KMS-11 (cell line): ENCODE results near the gene MUC15.

Experiments
- H2AFZ ChIP-seq: fragments of 200-600 bp; sonication (generic); 2 replicates; pipeline ENCODE4 v1.6.1; 2016; ENCODE audit warnings: antibody characterized with exemption, mixed run types, low read depth
- H3K27ac ChIP-seq: fragments of 200-600 bp; sonication (generic); 2 replicates; pipeline ENCODE4 v1.6.1; 2016; ENCODE audit warnings: mild to moderate bottlenecking, mixed run types
- H3K27me3 ChIP-seq: fragments of 200-600 bp; sonication (generic); 2 replicates; pipeline ENCODE4 v1.6.1; 2017; ENCODE audit warnings: mild to moderate bottlenecking, low read depth, mixed run types, moderate library complexity; ENCODE audit not compliant: insufficient read depth
- H3K36me3 ChIP-seq: fragments of 200-600 bp; sonication (generic); 2 replicates; pipeline ENCODE4 v1.6.1; 2017; ENCODE audit warnings: mild to moderate bottlenecking, mixed run types; ENCODE audit not compliant: insufficient read depth
- H3K4me1 ChIP-seq: fragments of 200-600 bp; sonication (generic); 2 replicates; pipeline ENCODE4 v1.6.1; 2016; ENCODE audit warnings: mild to moderate bottlenecking, low read depth, mixed run types; ENCODE audit not compliant: poor library complexity, severe bottlenecking
- H3K4me2 ChIP-seq: fragments of 200-600 bp; sonication (generic); 2 replicates; pipeline ENCODE4 v1.7.0; 2016; ENCODE audit warnings: mild to moderate bottlenecking, mixed run types
- H3K4me3 ChIP-seq: fragments of 200-600 bp; sonication (generic); IDR thresholded peaks from 2 replicates; pipeline ENCODE4 v1.6.1; 2017; ENCODE audit warnings: low read depth, low read length, mixed read lengths; ENCODE audit not compliant: insufficient read depth
- H3K79me2 ChIP-seq: fragments of 200-600 bp; sonication (generic); 2 replicates; pipeline ENCODE4 v1.6.1; 2016; ENCODE audit warnings: low read depth, mixed run types; ENCODE audit not compliant: insufficient read depth
- H3K9ac ChIP-seq: fragments of 200-600 bp; sonication (generic); 2 replicates; pipeline ENCODE4 v1.6.1; 2016; ENCODE audit warnings: mild to moderate bottlenecking, mixed run types
- H4K20me1 ChIP-seq: fragments of 200-600 bp; sonication (generic); 2 replicates; pipeline ENCODE4 v1.6.1; 2016; ENCODE audit warnings: mild to moderate bottlenecking, mixed run types; ENCODE audit not compliant: insufficient read depth
- TF ChIP-seq, protein P1 (sequence below): fragments of 200-600 bp; sonication (generic); conservative IDR thresholded peaks from 2 replicates; pipeline ENCODE4 v1.6.1; 2017; ENCODE audit warnings: low read depth, mild to moderate bottlenecking, antibody characterized with exemption, low read length, moderate library complexity, mixed read lengths

The MUC15 gene

DNA sequence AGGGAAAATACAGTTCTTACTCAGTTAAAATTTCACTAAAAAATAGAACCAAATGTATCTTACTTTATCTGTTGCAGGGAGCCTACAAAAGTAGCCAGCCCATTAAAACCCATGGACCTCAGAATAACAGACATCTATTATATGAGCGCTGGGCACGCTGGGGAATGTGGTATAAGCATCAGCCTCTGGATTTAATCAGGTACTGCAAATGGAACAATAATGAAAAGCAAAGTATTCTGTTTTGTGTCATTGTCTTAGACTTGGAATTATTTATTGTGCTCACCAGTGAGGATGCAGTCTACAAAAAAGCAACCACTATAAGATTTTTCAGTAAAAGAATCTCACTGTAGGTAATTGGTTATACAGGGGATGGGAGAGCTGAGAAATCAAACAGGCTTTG is 30.2 kb downstream of the MUC15 start:
- Histone ChIP-seq H3K4me1 (no peaks in the 10 kb centered on the region), H2AFZ (no peak overlapping the region), H3K36me3 (no peaks in the 10 kb centered on the region), H3K4me2 (no peak overlapping the region), H3K79me2 (no peaks in the 10 kb centered on the region), H3K4me3 (no peak overlapping the region), H3K9ac (no peak overlapping the region), H3K27ac (no peak overlapping the region), H3K27me3 (no peaks in the 10 kb centered on the region), H4K20me1 (no peaks in the 10 kb centered on the region)
- TF ChIP-seq, protein P1, sequence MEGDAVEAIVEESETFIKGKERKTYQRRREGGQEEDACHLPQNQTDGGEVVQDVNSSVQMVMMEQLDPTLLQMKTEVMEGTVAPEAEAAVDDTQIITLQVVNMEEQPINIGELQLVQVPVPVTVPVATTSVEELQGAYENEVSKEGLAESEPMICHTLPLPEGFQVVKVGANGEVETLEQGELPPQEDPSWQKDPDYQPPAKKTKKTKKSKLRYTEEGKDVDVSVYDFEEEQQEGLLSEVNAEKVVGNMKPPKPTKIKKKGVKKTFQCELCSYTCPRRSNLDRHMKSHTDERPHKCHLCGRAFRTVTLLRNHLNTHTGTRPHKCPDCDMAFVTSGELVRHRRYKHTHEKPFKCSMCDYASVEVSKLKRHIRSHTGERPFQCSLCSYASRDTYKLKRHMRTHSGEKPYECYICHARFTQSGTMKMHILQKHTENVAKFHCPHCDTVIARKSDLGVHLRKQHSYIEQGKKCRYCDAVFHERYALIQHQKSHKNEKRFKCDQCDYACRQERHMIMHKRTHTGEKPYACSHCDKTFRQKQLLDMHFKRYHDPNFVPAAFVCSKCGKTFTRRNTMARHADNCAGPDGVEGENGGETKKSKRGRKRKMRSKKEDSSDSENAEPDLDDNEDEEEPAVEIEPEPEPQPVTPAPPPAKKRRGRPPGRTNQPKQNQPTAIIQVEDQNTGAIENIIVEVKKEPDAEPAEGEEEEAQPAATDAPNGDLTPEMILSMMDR, result no peak

DNA sequence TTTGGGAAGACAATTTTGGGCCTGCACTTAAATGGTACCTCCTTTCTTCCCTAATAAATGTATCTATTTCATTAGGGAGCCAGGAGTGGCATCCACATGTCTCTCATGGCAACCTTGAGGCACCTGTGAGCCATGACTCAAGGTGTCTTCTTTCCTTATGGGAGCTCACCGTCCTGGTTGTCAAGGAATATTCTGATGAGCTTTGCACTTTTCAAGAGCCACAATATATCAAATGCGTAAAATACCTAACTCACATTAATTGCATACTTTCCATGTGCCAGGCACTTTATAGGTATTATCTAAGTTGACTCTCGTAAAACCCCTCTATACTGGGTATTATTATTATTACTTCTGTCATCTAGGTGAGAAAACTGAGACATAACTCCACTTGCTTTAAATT is 32.5 kb downstream of the MUC15 start:
- Histone ChIP-seq H3K4me3 (no peak overlapping the region), H3K27ac (no peak overlapping the region), H3K36me3 (no peaks in the 10 kb centered on the region), H3K27me3 (no peaks in the 10 kb centered on the region), H3K79me2 (no peaks in the 10 kb centered on the region), H3K9ac (no peak overlapping the region), H3K4me1 (no peaks in the 10 kb centered on the region), H2AFZ (no peak overlapping the region), H4K20me1 (no peaks in the 10 kb centered on the region), H3K4me2 (no peak overlapping the region)
- TF ChIP-seq, protein P1, result no peak

DNA sequence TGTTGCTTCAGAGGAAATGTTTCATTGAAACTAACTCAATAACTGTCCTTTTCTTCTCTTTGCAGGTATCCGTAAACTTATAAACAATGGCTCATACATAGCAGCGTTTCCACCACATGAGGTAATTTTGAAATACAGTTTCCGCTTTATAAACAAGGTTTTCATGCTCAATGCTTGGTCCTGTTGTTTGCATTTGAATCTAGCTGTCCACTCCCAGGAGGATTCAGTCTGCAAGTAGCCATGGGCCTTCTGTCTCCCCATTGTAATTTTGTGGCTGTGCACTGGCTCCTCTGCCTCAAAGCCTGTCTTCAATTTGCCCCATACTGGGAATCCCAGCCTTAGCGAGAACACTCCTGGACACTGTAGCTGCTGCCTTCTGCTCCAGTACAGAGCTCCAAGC is 34.7 kb downstream of the MUC15 start:
- no peak overlapping the region for H3K4me3 ChIP-seq
- no peak overlapping the region for H2AFZ ChIP-seq
- TF ChIP-seq, protein P1, result no peak
- H3K27me3 ChIP-seq, result no peaks in the 10 kb centered on the region
- no peaks in the 10 kb centered on the region for H3K36me3 ChIP-seq
- no peaks in the 10 kb centered on the region for H3K4me1 ChIP-seq
- H3K4me2 ChIP-seq, result no peak overlapping the region
- H4K20me1 ChIP-seq, result no peaks in the 10 kb centered on the region
- no peak overlapping the region for H3K27ac ChIP-seq
- no peaks in the 10 kb centered on the region for H3K79me2 ChIP-seq
- no peak overlapping the region for H3K9ac ChIP-seq

DNA sequence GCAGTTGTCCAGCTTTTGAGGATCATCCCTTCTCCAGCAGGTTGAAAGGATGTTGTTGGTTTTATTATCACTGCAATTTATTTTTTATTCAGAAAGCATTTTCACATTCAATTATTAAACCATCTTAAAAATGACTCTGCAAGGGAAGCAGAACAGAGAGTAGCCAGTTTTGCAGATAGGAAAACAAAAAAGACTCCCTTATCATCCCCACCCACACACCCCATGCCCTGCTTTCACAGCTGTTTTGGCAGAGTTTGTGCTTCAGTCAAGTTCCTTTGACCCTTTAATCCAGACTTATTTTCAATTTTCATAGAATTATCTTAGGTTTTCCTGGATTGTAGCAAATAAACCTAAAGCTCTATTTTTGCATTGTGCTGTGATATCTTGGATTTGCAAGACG is 44.4 kb downstream of the MUC15 start:
- Histone ChIP-seq H4K20me1 (no peaks in the 10 kb centered on the region), H3K36me3 (no peaks in the 10 kb centered on the region), H3K27me3 (no peaks in the 10 kb centered on the region), H3K4me2 (no peak overlapping the region), H3K27ac (no peak overlapping the region), H2AFZ (no peak overlapping the region), H3K79me2 (no peaks in the 10 kb centered on the region), H3K9ac (no peak overlapping the region), H3K4me3 (no peak overlapping the region), H3K4me1 (no peaks in the 10 kb centered on the region)
- TF ChIP-seq, protein P1, result no peak
